Left lung (tissue), 10 donors: ENCODE measurements around the gene ZNF646. TPM values are rescaled to one million over a fixed set of nuclear protein-coding genes. Genes with fewer than 3 reads are reported as not detected.
A peak's percentile ranks its signal among the peaks of the same experiment; 100 is the strongest.

ENCODE experiments used
- ATAC-seq: fragments of 200-7000 bp; cut with Tn5 transposase; one replicate; pipeline ENCODE4 v1.9.1; 2020; ENCODE audit warnings: moderate library complexity
- DNase-seq, 4 donors: peaks; one replicate each; pipeline ENCODE4 v3.0.0-alpha.2; 2013 to 2020
- H3K27ac ChIP-seq, 2 donors: fragments of 200-600 bp; sonication (generic) in 1 of 2; one replicate each; pipeline versions ENCODE4 v1.5.0 to v1.8.0; 2020 to 2021
- H3K27me3 ChIP-seq, 2 donors: fragments of 200-600 bp; sonication (generic) in 1 of 2; one replicate each; pipeline versions ENCODE4 v1.5.0 to v1.8.0; 2020 to 2021
- H3K36me3 ChIP-seq, 2 donors: fragments of 200-600 bp; sonication (generic) in 1 of 2; one replicate each; pipeline versions ENCODE4 v1.5.0 to v1.8.0; 2020 to 2021
- H3K4me1 ChIP-seq, 2 donors: fragments of 200-600 bp; one replicate each; pipeline ENCODE4 v1.8.0; 2021
- H3K4me3 ChIP-seq, 2 donors: fragments of 200-600 bp; sonication (generic) in 1 of 2; one replicate each; pipeline versions ENCODE4 v1.5.0 to v1.8.0; 2020 to 2021; ENCODE audit warnings: mild to moderate bottlenecking in 1 of 2
- H3K9me3 ChIP-seq, 2 donors: fragments of 200-600 bp; sonication (generic) in 1 of 2; one replicate each; pipeline versions ENCODE4 v1.5.0 to v1.8.0; 2020 to 2021
- intact Hi-C, 2 donors: fragments of 100-400 bp; cut with DNase I; formaldehyde crosslinking; loops; one replicate each; pipeline versions ENCODE4 v1.11.2 to v1.14.2; 2022
- polyA plus RNA-seq, 6 donors: library from polyadenylated mRNA; unstranded; fragments of 120-200 nt; gene quantifications; one replicate each; pipeline ENCODE4 v1.2.1, GENCODE V29; 2013; ENCODE audit not compliant: insufficient read length in 6 of 6
- total RNA-seq, 2 donors: library from RNA; stranded (reverse); fragmentation: NEBNext Ultra II Directional; extraction: Animal tissue kit (Norgen Biotek cat#: 25700); gene quantifications; one replicate each; pipeline ENCODE4 v1.2.1, GENCODE V29; 2021
- TF ChIP-seq, protein P1 (sequence below), 2 donors: fragments of 200-600 bp; sonication (generic) in 1 of 2; IDR thresholded peaks; one replicate each; pipeline versions ENCODE4 v1.5.0 to v1.8.0; 2021; ENCODE audit warnings: antibody characterized with exemption in 2 of 2
- donor health status: DM: no; HTN: yes; CAD: no.
- donor health status: DM: no; HTN: no; CAD: no.

Gene ZNF646
- total and polyA plus RNA-seq, 8 donors = 11.3 to 18.1 (median 13.9) TPM

DNA sequence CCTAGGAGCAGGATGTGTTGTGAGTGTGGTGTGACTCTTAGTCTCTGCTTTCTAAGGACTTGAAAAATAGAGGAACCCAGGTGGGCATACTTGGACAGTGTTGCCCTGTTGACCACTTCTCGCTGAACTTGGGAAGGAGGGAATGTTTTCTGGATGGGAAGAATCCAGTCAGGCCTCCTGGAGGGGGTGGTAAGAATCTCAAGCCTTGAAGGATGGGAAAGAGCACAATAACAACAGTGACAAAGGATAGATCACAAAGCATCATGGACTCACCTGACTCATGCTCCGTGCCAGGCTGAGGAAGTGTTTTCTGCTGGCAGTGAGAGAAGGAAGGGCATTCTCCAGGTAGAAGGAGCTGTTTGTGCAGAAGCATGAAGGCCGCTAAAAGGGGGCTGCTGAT lies 51.6 kb downstream of the ZNF646 start:
- intact Hi-C loops = no loop called here
- no peak overlapping the region for H3K4me3 ChIP-seq
- no peaks in the 10 kb centered on the region for H3K27me3 ChIP-seq
- no peaks in the 10 kb centered on the region for H3K9me3 ChIP-seq
- TF ChIP-seq, protein P1, sequence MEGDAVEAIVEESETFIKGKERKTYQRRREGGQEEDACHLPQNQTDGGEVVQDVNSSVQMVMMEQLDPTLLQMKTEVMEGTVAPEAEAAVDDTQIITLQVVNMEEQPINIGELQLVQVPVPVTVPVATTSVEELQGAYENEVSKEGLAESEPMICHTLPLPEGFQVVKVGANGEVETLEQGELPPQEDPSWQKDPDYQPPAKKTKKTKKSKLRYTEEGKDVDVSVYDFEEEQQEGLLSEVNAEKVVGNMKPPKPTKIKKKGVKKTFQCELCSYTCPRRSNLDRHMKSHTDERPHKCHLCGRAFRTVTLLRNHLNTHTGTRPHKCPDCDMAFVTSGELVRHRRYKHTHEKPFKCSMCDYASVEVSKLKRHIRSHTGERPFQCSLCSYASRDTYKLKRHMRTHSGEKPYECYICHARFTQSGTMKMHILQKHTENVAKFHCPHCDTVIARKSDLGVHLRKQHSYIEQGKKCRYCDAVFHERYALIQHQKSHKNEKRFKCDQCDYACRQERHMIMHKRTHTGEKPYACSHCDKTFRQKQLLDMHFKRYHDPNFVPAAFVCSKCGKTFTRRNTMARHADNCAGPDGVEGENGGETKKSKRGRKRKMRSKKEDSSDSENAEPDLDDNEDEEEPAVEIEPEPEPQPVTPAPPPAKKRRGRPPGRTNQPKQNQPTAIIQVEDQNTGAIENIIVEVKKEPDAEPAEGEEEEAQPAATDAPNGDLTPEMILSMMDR (IDR thresholded peaks at IDR 0.05) = no peak
- no peak for ATAC-seq
- peak overlapping the region in 1 of 2 donors; percentile 97 for H3K27ac ChIP-seq
- H3K4me1 ChIP-seq = peaks cover 13 to 46% of the 10 kb centered on the region in 2 donors
- peaks cover 0 to 73% of the 10 kb centered on the region in 2 donors for H3K36me3 ChIP-seq
- no peak for DNase-seq

DNA sequence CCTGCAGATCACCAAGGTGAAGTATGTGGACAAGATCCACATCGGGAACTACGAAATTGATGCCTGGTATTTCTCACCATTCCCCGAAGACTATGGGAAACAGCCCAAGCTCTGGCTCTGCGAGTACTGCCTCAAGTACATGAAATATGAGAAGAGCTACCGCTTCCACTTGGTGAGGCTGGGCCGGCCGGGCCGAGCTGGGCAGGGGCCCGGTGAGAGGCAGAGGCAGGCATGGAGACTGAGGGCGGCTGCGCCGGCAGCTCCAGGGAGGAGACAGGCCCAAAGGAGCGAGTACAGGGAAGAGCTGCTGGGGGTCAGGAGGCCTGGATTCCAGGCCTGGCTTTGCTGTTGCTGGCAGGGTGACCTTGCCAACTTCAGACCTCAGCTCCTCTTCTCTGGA lies 53.0 kb downstream of the ZNF646 start:
- peak overlapping the region; percentile 90 to 97 for H3K27ac ChIP-seq
- TF ChIP-seq, protein P1 (IDR thresholded peaks at IDR 0.05) = no peak
- peak; percentile 45 for ATAC-seq

DNA sequence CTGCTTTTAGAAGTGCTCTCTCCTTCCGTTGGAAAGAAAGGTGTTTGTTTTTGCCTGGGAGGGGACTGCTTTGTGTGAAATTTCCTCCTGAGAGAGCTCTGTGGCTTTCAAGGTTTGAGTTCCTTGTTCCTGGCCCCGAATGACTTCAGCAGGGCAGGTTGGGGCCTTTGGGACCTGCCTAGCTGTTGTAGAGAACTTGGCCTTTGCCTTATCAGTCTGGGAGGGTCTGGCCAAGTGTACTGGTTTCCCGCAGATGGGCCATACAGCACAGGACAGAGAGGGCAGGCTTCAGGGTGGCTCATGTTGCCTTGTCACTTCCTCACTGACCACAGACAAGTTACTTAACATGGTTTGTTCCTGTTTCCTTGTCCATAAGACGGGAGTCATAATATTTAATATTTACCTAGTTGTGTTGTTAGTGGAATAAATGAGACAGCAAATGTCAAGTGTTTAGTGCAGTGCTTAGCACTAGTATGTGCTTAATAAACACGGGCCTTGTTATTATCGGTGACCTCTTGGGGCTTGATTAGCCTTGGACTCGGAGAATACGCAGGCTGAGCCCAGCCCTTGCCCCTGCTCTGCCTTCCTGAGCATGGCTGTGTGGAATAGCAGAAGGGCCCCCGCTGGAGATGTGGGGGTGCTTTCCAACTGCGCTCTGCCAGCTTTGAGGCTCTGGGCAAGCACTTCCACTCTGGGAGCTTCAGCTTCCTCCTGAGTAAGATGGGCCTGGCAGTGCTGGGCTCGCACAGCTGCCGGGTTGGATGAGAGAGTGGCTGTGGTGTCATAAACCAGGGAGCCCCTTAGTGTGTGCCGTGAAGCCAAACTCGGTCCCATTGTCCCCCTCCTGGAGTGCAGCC lies 54.7 kb downstream of the ZNF646 start:
- intact Hi-C loops = no loop called here
- Histone ChIP-seq H3K9me3 (no peaks in the 10 kb centered on the region), H3K4me3 (no peak overlapping the region), H3K27me3 (no peaks in the 10 kb centered on the region), H3K4me1 (peaks cover 17 to 73% of the 10 kb centered on the region in 2 donors), H3K36me3 (peaks cover 0 to 61% of the 10 kb centered on the region in 2 donors), H3K27ac (peak overlapping the region; percentile 90 to 97)
- DNase-seq (peak in 3 of 4 donors; percentile 50 to 87 (median 84)), ATAC-seq (peak; percentile 65)
- TF ChIP-seq, protein P1 (IDR thresholded peaks at IDR 0.05) = no peak

More for the DNA sequence above, 53.0 kb downstream of the ZNF646 start:
- Histone ChIP-seq H3K9me3 (no peaks in the 10 kb centered on the region), H3K4me1 (peaks cover 13 to 57% of the 10 kb centered on the region in 2 donors), H3K27me3 (no peaks in the 10 kb centered on the region), H3K4me3 (no peak overlapping the region), H3K36me3 (peaks cover 0 to 73% of the 10 kb centered on the region in 2 donors)
- DNase-seq = peak in 1 of 4 donors; percentile 72
- intact Hi-C loops = no loop called here

DNA sequence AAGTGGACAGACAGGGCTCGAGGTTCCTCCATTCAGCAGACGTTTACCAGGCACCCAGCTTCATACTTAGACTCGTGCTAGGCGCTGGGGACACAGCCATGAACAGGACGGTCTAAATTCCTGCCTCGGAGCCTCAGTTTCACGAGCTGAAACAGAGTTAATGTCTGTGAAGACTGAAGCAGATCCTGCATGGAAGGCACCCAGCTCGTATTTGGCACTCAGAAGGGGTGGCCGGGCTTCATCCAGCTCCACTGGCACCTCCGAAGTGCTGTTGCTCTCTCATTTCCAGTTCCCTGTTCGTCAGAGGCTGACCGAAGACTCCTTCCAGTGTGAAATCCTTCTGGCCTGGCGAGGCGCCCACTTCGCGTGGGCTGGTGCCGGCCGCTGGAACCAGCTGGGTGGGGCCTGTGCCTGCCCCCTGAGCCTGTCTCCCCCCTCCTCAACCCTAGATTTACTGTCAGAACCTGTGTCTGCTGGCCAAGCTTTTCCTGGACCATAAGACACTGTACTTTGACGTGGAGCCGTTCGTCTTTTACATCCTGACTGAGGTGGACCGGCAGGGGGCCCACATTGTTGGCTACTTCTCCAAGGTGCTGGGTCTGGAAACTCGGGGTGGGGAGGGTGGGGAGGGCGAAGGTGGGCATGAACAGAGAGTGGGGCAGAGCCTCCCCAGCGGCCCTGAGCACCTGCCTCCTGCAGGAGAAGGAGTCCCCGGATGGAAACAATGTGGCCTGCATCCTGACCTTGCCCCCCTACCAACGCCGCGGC lies 55.5 kb downstream of the ZNF646 start:
- peaks cover 17 to 81% of the 10 kb centered on the region in 2 donors for H3K4me1 ChIP-seq
- no peaks in the 10 kb centered on the region for H3K27me3 ChIP-seq
- intact Hi-C loops = no loop called here
- peaks cover 0 to 55% of the 10 kb centered on the region in 2 donors for H3K36me3 ChIP-seq
- DNase-seq (peak in 2 of 4 donors; percentile 77 to 89), ATAC-seq (peak; percentile 6)
- H3K9me3 ChIP-seq = no peaks in the 10 kb centered on the region
- H3K27ac ChIP-seq = peak overlapping the region; percentile 90 to 97
- TF ChIP-seq, protein P1 (IDR thresholded peaks at IDR 0.05) = no peak
- peak overlapping the region in 1 of 2 donors; percentile 4 for H3K4me3 ChIP-seq
